Erythroblast (primary cell): ENCODE measurements around the gene QRICH2.

ENCODE experiments used
- GATA1 ChIP-seq: IDR thresholded peaks from 2 replicates; pipeline ENCODE4 v1.6.1; 2011; ENCODE audit warnings: low read depth, mild to moderate bottlenecking, control low read depth, low read length, moderate library complexity
- POLR2A ChIP-seq: IDR thresholded peaks from 2 replicates; pipeline ENCODE4 v1.6.1; 2011; ENCODE audit warnings: mild to moderate bottlenecking, low read length

DNA sequence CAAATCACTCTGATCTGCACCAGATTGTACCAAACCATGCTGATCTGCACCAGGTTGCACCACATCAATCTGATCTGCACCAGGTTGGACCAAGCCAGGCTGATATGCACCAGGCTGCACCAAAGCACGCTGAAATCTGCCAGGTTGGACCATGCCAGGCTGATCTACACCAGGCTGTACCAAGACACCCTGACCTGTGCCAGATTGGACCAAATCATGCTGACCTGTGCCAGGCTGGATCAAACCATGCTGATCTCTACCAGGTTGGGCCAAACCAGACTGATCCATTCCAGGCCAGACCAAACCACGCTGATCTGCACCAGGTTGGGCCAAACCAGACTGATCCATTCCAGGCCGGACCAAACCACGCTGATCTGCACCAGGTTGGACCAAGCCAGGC, 15.5 kb downstream of the QRICH2 start:
- no peak for TF ChIP-seq POLR2A
- TF ChIP-seq GATA1 = no peak
